HepG2 (cell line): ENCODE results near the gene RTEL1. TPM values are rescaled to one million over a fixed set of nuclear protein-coding genes. Genes with fewer than 3 reads are reported as not detected.
A peak's percentile ranks its signal among the peaks of the same experiment; 100 is the strongest.

Experiments
- ATAC-seq: fragments of 200-7000 bp; cut with Tn5 transposase; 3 replicates; pipeline ENCODE4 v1.9.1; 2020; ENCODE audit warnings: mild to moderate bottlenecking, moderate library complexity
- BruUV-seq: library from RNA; stranded (reverse); fragments of 400-500 nt; replicated peaks from 2 replicates; lab custom pipeline; 2021; lab: Mats Ljungman, UMichigan
- CTCF ChIA-PET: fragments of 300-600 bp; formaldehyde crosslinking; extraction: SDS; loops from one replicate; lab custom pipeline; 2021; ENCODE audit warnings: low total read pairs, inconsistent platforms, low intra/inter-chr PET ratio; lab: Yijun Ruan, JAX
- POLR2A ChIA-PET: fragments of 350-600 bp; sonication (Branson Sonifier 250); formaldehyde crosslinking; loops from one replicate; lab custom pipeline; 2020; ENCODE audit warnings: antibody characterized with exemption, inconsistent platforms; lab: Yijun Ruan, JAX
- DNase-seq: peaks from one replicate; pipeline ENCODE4 v3.0.0-alpha.2; 2015; ENCODE audit warnings: low spot score
- FAIRE-seq: peaks from 3 replicates; lab custom pipeline; 2011; peaks lifted over from hg19 to GRCh38; lab: Jason Lieb, UNC
- H2AFZ ChIP-seq: one replicate; pipeline ENCODE4 v1.6.1; 2011; ENCODE audit warnings: low read length, inconsistent platforms
- H3K27ac ChIP-seq: fragments of 300-600 bp; 3 replicates; pipeline ENCODE4 v1.8.0; 2011; ENCODE audit warnings: mixed run types, mild to moderate bottlenecking, mixed read lengths, low read length, inconsistent platforms; ENCODE audit not compliant: insufficient read depth; ENCODE audit errors: extremely low read length
- H3K27me3 ChIP-seq, 2 experiments: fragments of 200-600 bp in 1 of 2; 2 replicates in 1 of 2; 3 replicates in 1 of 2; pipeline versions ENCODE4 v1.6.0 to v1.8.0; 2011; ENCODE audit warnings: low read length in 2 of 2, mild to moderate bottlenecking in 2 of 2, moderate library complexity in 2 of 2, inconsistent platforms in 1 of 2; ENCODE audit not compliant: insufficient read depth in 2 of 2, control insufficient read depth in 1 of 2
- H3K36me3 ChIP-seq, 2 experiments: fragments of 200-600 bp in 1 of 2; replicated peaks in 1 of 2; 2 replicates in 1 of 2; 3 replicates in 1 of 2; pipeline versions ENCODE4 v1.5.1 to v1.8.0; 2011; ENCODE audit warnings: low read length in 2 of 2, inconsistent platforms in 1 of 2; ENCODE audit not compliant: insufficient read depth in 2 of 2, control insufficient read depth in 1 of 2
- H3K4me1 ChIP-seq: 2 replicates; pipeline ENCODE4 v1.5.1; 2012; ENCODE audit warnings: low read length, inconsistent platforms; ENCODE audit not compliant: insufficient read depth
- H3K4me2 ChIP-seq: 2 replicates; pipeline ENCODE4 v1.6.0; 2011; ENCODE audit warnings: low read depth, low read length, inconsistent platforms
- H3K4me3 ChIP-seq, 3 experiments: fragments of 200-600 bp in 1 of 3; sonication (generic), shearing (Covaris generic) in 1 of 3; replicated peaks in 1 of 3; 2 replicates each; pipeline ENCODE4 v1.5.1; 2011 to 2016; ENCODE audit warnings: low read length in 3 of 3, inconsistent platforms in 2 of 3, low read depth in 2 of 3, mild to moderate bottlenecking in 2 of 3, control low read depth in 1 of 3, mixed read lengths in 1 of 3; ENCODE audit not compliant: insufficient read depth in 1 of 3
- H3K79me2 ChIP-seq: one replicate; pipeline ENCODE4 v1.6.1; 2011; ENCODE audit warnings: low read length, inconsistent platforms; ENCODE audit not compliant: insufficient read depth
- H3K9ac ChIP-seq: 2 replicates; pipeline ENCODE4 v1.6.0; 2011; ENCODE audit warnings: mild to moderate bottlenecking, low read depth, low read length, inconsistent platforms; ENCODE audit not compliant: insufficient read depth
- H3K9me3 ChIP-seq: 2 replicates; pipeline ENCODE4 v1.5.1; 2012; ENCODE audit warnings: mild to moderate bottlenecking, low read length
- H4K20me1 ChIP-seq: 2 replicates; pipeline ENCODE4 v1.6.0; 2011; ENCODE audit warnings: inconsistent platforms, mild to moderate bottlenecking, low read length, moderate library complexity; ENCODE audit not compliant: insufficient read depth
- AGO1 ChIP-seq: fragments of 200-400 bp; formaldehyde crosslinking; IDR thresholded peaks from 2 replicates; pipeline ENCODE4 v1.6.1; 2017; ENCODE audit warnings: mild to moderate bottlenecking, low read depth, low read length, moderate library complexity; ENCODE audit not compliant: poor library complexity, severe bottlenecking
- AGO2 ChIP-seq: fragments of 200-400 bp; formaldehyde crosslinking; optimal IDR thresholded peaks from 2 replicates; pipeline ENCODE3; 2017; ENCODE audit warnings: mild to moderate bottlenecking, low read depth, low read length, moderate library complexity
- ELF1 ChIP-seq: sonication (generic); formaldehyde crosslinking; IDR thresholded peaks from 2 replicates; pipeline ENCODE4 v1.4.0; 2020; ENCODE audit warnings: missing genetic modification reagents
- HNRNPLL ChIP-seq: fragments of 200-400 bp; formaldehyde crosslinking; IDR thresholded peaks from 2 replicates; pipeline ENCODE4 v1.6.1; 2017; ENCODE audit warnings: mild to moderate bottlenecking, low read depth, low read length; ENCODE audit not compliant: poor library complexity, severe bottlenecking
- NR2C2 ChIP-seq: sonication (generic); formaldehyde crosslinking; IDR thresholded peaks from 2 replicates; pipeline ENCODE4 v1.4.0; 2020; ENCODE audit warnings: missing genetic modification reagents, mild to moderate bottlenecking, moderate library complexity, borderline replicate concordance
- POGZ ChIP-seq: sonication (generic); formaldehyde crosslinking; IDR thresholded peaks from 2 replicates; pipeline ENCODE4 v1.4.0; 2020; ENCODE audit warnings: mild to moderate bottlenecking, missing genetic modification reagents
- POLR2A ChIP-seq, 2 experiments: IDR thresholded peaks; 2 replicates each; pipeline ENCODE4 v1.6.1; 2011; ENCODE audit warnings: low read depth in 2 of 2, low read length in 2 of 2, mild to moderate bottlenecking in 1 of 2, moderate library complexity in 1 of 2; ENCODE audit not compliant: insufficient read depth in 1 of 2
- ZFP36L2 ChIP-seq: sonication (generic); formaldehyde crosslinking; IDR thresholded peaks from 2 replicates; pipeline ENCODE4 v1.4.0; 2020; ENCODE audit warnings: missing genetic modification reagents
- ZNF326 ChIP-seq: sonication (generic); formaldehyde crosslinking; IDR thresholded peaks from 2 replicates; pipeline ENCODE4 v1.4.0; 2020; ENCODE audit warnings: missing genetic modification reagents, borderline replicate concordance
- WGBS: methylation state at CpG from one replicate; pipeline ENCODE4 v1.1.6; 2017; ENCODE audit warnings: low lambda C conversion rate; 5-methylcytosine and 5-hydroxymethylcytosine counted together
- in situ Hi-C: cut with HindIII; loops from 2 replicates; pipeline ENCODE4 v1.10.0; 2017; ENCODE audit warnings: low pct_unique_long_range_greater_than_20kb; ENCODE audit not compliant: extremely low pct_ligation_motif_present
- intact Hi-C: fragments of 100-400 bp; cut with micrococcal nuclease; formaldehyde crosslinking; loops from one replicate; pipeline ENCODE4 v1.10.0; 2022; ENCODE audit not compliant: unreplicated experiment
- polyA plus RNA-seq, 8 experiments: library from polyadenylated mRNA; depleted of rRNA in 3 of 8; stranded (reverse) in 7 of 8; unstranded in 1 of 8; fragments of >200 nt; fragmentation: Illumina TruSeq in 4 of 8; extraction: Trizol in 4 of 8; gene quantifications; 2 replicates each; pipeline versions ENCODE4 v1.2.1 to v1.2.3, GENCODE V29; 2011 to 2016; ENCODE audit warnings: low read depth in 4 of 8, missing spikeins in 1 of 8, mixed read lengths in 1 of 8; ENCODE audit not compliant: insufficient read depth in 1 of 8
- total RNA-seq, 5 experiments: library from RNA; depleted of rRNA; stranded (reverse); fragments of >200 nt; fragmentation: Illumina TruSeq; extraction: Trizol; gene quantifications; 2 replicates each; pipeline ENCODE4 v1.2.3, GENCODE V29; 2016; ENCODE audit warnings: low read depth in 1 of 5
- TF ChIP-seq, protein P1 (sequence below): sonication (generic); formaldehyde crosslinking; IDR thresholded peaks from 2 replicates; pipeline ENCODE4 v1.4.0; 2020; ENCODE audit warnings: missing genetic modification reagents

RTEL1 gene
- total and polyA plus RNA-seq, 2 of the 13 experiments (the other 11 are each of a cell fraction or from before 2014, with no cell fraction given): 21.8 to 36.4 TPM

DNA sequence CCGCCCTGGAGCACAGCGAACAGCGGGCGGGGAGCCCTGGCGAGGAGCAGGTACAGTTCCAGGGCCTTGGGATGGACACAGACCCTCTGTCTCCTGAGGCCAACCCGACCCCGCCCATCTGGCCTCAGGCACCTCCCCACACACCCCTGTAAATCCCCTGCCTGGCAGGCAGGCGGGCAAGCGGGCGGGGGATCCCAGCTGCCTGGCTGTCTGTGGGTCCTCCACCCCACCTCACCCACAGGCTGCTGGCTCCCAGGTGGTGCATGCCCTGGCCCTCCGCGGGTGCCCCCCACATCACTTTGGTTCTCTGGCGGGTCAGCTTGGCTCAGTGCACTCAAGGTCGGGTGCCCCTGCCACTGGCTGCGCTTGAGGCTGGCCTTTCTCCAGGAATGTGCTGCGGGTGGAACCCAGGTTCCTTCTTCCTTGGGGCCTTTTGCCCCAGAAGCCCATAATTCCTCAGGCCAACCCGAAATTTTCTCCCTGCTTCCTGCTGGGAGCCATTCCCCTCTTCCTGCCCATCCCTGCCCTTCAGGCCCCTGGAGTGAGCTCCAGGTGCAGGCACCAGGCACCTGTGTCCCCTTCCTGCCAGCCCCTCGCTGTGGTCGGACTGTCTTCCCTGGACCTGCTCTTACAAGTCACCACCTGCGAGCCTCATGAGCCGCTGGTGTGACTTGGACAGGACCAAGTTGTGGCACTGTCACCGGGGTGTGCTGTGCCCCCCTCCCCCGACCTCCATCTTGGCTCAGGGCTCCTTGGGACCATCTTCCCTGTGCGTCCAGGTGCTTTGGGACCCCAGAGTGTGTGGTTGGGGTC, 33.0 kb downstream of the RTEL1 start:
- ChIA-PET CTCF (no interaction called here), POLR2A (no interaction called here)
- no peak for FAIRE-seq
- Histone ChIP-seq H3K27ac (no peak overlapping the region), H3K9ac (no peak overlapping the region), H3K4me1 (peaks cover 3% of the 10 kb centered on the region; the same call in 1 of the 2 replicates), H3K27me3 (no peaks in the 10 kb centered on the region), H3K4me3 (no peak overlapping the region), H3K9me3 (no peaks in the 10 kb centered on the region), H3K4me2 (no peak overlapping the region), H2AFZ (no peak overlapping the region), H3K36me3 (peaks cover 3 to 4% of the 10 kb centered on the region in 2 experiments; a peak in 3 of 5 replicates), H3K79me2 (no peaks in the 10 kb centered on the region), H4K20me1 (no peaks in the 10 kb centered on the region; the same call in 1 of the 2 replicates)
- TF ChIP-seq NR2C2 (CRISPR knock-in tag) (no peak), HNRNPLL (peak; percentile 23), AGO2 (peak; percentile 80), ZFP36L2 (CRISPR knock-in tag) (no peak), AGO1 (peak; percentile 93), POLR2A (IDR thresholded peaks at IDR 0.05; ENCODE audit: insufficient read depth in 1 of 2, low read depth in 2 of 2, low read length in 2 of 2) (peak in 1 of 2 experiments; percentile 11; a peak in 1 of 4 replicates), POGZ (CRISPR knock-in tag) (no peak), ZNF326 (CRISPR knock-in tag) (no peak), ELF1 (CRISPR knock-in tag) (no peak)
- TF ChIP-seq, protein P1, sequence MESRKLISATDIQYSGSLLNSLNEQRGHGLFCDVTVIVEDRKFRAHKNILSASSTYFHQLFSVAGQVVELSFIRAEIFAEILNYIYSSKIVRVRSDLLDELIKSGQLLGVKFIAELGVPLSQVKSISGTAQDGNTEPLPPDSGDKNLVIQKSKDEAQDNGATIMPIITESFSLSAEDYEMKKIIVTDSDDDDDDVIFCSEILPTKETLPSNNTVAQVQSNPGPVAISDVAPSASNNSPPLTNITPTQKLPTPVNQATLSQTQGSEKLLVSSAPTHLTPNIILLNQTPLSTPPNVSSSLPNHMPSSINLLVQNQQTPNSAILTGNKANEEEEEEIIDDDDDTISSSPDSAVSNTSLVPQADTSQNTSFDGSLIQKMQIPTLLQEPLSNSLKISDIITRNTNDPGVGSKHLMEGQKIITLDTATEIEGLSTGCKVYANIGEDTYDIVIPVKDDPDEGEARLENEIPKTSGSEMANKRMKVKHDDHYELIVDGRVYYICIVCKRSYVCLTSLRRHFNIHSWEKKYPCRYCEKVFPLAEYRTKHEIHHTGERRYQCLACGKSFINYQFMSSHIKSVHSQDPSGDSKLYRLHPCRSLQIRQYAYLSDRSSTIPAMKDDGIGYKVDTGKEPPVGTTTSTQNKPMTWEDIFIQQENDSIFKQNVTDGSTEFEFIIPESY (CRISPR knock-in tag): peak; percentile 28; the same call in 1 of the 2 replicates
- 91% methylated on average over 19 of the region's 24 CpGs for WGBS
- intact Hi-C loops (no loop called here), in situ Hi-C loops (no loop called here)
- ATAC-seq: no peak
- DNase-seq: no peak
- BruUV-seq: no TSS peak
